Measurements from ENCODE around the gene DSCAML1.
A peak's percentile ranks its signal among the peaks of the same experiment; 100 is the strongest.
"Not testable (repeated sequence)": the region's sequence is repeated elsewhere in the genome, so short reads cannot be mapped to it uniquely, and the experiment has no call there.

Gene DSCAML1

GRCh38 chr11:117818041-117818873 is 21.2 kb upstream of the DSCAML1 start:
- peak; percentile 67 for DNase-seq

DNA sequence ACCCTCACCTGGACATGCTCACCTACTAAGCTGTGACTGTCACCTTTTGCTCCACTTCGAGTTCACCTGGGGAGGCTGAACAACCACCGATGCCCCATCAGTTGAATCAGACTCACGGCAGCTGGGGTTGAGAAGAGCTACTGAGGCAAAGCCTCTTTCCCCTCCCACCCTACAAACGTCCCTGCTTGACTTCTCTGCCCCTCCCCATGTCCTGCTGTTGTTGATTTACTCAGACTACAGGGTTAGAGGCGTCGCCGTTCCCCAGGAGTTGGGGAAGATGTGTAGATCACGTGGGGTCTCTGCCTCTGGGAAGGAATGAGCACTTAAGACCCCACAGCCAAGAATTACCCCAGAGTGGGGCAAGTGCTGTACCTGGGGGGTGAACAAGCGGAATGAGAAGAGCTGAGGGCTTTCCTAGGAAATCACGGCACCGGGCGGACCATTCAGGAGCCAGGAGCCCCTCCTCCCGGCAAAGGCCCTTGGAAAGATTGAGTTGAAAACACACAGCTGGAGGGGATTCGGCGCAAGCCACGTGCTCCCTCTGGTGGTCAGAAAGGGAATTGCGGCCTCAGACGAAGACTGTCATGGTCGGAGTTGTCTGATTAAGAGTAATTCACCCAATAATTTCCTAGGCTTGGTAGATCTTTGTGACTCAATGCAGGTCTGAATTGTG is 20.5 kb upstream of the DSCAML1 start:
- peak; percentile 71 for DNase-seq

DNA sequence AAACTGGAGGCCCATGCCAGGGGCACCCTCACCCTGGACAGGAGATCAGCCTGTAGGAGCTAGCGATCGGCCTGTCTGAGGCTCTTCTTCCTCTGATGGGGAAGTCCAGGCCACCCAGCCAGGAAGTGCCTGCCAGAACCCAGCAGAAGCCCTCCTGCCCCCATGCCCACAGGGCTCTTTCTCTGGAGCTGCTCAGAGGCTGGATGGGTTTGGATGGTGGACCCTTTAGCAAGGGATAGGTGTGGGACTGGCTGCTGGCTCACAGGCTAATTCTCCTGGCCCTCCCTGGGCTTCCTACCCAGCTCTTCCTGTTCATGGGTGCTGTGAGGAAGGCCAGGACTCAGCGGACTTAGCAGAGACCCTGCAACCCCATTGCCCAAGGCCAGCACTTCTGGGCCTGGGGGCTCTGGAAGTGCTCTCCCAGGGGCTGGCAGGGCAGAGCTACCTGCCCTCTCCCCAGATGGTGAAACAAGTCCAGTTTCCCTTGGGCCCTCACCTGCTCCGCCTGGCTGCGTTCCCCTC is 19.9 kb upstream of the DSCAML1 start:
- DNase-seq, result no peak

- peak; percentile 83 for DNase-seq
Measured at GRCh38 chr11:117816151-117816741, 19.2 kb upstream of the DSCAML1 start.

GRCh38 chr11:117815262-117815803 is 18.3 kb upstream of the DSCAML1 start:
- DNase-seq, result no peak

GRCh38 chr11:117814766-117815261 is 17.8 kb upstream of the DSCAML1 start:
- DNase-seq, result no peak

GRCh38 chr11:117814204-117814765 is 17.3 kb upstream of the DSCAML1 start:
- no peak for DNase-seq

GRCh38 chr11:117810056-117810451 is 13.0 kb upstream of the DSCAML1 start:
- DNase-seq, result not testable (repeated sequence)

GRCh38 chr11:117809236-117810055 is 12.4 kb upstream of the DSCAML1 start:
- no peak for DNase-seq

- no peak for DNase-seq
Measured at GRCh38 chr11:117808784-117809183, 11.8 kb upstream of the DSCAML1 start.

DNA sequence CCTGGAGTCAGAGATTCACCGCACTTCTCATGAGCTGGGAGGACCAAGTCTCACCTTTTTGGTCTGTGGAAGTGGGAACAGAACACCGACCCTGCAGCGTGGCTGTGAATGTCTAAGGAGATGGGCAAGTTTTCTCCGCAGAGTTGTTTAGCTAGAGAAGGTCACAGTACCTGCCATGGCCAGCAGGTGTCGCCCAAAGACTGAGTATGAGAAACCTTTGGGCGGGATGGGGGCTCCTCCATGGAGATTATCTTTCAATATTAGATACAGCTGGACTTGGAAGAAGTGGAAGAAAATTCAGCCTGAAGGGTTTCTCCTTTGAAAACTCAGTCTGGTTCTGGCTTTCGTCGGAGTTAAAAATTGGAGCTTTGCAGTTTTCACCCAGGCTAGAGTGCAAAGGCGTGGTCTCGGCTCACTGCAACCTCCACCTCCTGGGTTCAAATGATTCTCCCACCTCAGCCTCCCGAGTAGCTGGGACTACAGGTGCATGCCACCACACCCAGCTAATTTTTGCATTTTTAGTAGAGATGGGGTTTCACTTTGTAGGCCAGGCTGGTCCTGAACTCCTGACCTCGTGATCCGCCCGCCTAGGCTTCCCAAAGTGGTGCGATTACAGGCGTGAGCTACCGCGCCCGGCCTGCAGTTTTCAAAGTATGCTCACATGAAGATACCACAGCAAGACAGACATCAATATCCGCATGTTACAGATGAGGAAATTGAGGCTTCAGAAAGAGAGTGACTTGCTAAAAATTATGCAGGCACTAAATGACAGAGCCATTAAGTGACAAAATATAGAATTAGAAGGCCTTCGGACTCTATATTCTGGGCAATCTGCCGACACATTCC is 10.7 kb upstream of the DSCAML1 start:
- peak; percentile 25 for DNase-seq

DNA sequence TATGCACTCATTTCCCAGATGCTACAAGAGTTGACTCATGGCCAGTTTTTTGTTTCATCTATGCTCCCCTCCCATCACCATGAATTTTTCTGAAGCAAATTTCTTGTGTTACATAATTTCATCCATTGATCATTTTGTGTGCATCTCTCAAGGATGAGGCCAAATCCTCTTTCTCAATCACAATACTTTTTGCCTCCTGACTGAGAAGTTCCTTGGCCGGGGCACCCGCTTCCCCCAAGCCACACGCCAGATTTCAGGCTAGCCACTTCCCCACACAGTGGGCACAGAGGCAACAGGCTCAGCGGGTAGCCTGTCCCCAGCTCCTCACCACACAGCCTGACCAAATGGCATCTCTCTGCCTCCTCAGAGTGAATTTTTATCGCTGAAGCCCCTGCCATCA is 9.8 kb upstream of the DSCAML1 start:
- no peak for DNase-seq

DNA sequence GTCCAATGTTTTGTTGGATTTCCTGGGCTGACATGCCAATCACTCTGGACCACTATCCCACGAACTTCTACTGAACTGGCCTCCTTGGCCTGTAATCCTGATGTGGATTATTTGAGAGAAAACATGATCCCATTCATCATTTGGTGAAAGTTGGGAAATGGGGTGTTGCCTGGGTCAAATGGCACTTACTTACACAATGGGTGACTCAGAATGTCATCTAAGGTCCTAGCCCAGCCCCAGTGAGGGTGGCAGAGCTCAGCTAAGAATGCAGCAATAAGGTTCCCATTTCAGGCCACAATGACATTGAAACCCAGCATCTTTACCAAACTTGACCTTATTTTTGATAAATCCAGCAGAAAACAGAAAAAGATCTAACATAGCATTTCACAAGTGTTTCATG is 8.0 kb upstream of the DSCAML1 start:
- DNase-seq, result no peak

- DNase-seq, result no peak
Measured at GRCh38 chr11:117803896-117804295, 6.9 kb upstream of the DSCAML1 start.

- no peak for DNase-seq
Measured at GRCh38 chr11:117799634-117800033, 2.6 kb upstream of the DSCAML1 start.

DNA sequence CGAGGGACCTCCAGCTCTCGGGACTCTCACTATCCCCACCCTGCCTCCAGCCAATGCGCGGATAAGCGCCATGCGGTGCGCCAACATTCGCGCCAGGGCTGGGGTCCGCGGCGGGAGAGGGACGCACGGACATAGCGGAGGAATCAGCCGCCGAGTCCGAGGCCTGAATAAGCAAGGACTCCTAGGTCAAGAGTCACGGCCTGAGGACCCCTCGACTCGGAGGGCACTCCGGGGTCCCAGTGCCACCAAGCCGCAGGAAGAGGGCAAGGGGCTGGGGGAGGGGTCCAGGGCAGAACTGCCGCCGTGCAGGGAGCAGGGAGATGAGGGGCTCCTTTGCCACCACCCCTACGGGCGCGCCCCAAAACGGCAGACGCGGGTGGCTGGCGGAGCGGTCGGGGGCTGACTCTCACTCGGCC is 552 bp downstream of the DSCAML1 start:
- no peak for DNase-seq

DNA sequence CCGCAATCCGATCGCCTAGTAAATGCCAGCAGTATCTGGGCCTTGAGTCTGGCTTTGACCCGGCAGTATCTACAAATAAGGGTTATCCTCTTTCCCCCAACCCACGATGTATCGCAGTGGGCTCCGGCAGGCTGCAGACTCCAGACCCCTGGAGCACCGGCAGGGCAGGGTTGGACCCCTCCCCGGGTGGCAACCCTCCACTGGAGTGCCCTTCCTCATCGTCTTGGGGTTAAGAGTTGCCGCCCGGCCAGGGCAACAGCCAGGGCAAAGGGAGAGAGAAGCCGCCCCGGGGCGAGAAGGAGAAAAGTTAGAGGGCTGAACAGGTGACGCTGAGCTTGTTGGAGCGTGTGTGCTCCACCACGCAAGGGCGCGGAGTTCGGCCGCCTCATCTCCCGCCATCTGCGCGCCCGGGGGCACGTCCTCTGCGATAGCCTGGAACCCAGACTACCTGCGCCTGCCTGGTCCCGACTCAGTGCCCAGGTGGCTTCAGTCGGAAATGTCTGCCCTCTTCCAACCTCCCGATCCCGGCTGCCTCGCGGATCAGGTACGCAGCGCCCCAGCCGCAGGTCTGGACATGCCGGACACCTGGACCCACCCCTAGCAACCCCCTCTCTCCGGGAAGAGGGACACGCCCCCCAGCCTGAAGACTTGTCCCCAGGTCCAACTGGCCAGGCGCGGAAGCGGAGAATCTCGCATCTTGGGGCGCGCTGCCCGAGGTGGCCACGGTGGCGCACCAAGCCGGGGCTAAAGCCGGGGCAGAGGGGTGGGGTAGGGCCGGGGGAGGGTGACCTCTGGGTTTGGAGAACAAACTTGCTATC is 1.2 kb downstream of the DSCAML1 start:
- no peak for DNase-seq

- DNase-seq, result no peak
Measured at GRCh38 chr11:117794772-117795629, 2.0 kb downstream of the DSCAML1 start.

- no peak for DNase-seq
Measured at GRCh38 chr11:117794135-117794534, 2.9 kb downstream of the DSCAML1 start.

All from NCI-H226 (cell line).